HEK293 (cell line): Measurements from ENCODE around the gene GLDC.
A peak's percentile ranks its signal among the peaks of the same experiment; 100 is the strongest.

ENCODE experiments used
- EGR2 ChIP-seq: fragments of 450-650 bp; formaldehyde crosslinking; IDR thresholded peaks from 2 replicates; pipeline ENCODE4 v1.5.1; 2016; ENCODE audit warnings: low read depth, missing biosample characterization, missing genetic modification characterization
- KLF1 ChIP-seq: fragments of 450-650 bp; formaldehyde crosslinking; IDR thresholded peaks from 2 replicates; pipeline ENCODE4 v1.5.1; 2016; ENCODE audit warnings: missing biosample characterization, missing genetic modification characterization
- KLF10 ChIP-seq: fragments of 450-650 bp; IDR thresholded peaks from 2 replicates; pipeline ENCODE4 v1.5.1; 2018; ENCODE audit warnings: missing biosample characterization, mild to moderate bottlenecking, missing genetic modification characterization
- MZF1 ChIP-seq: fragments of 450-650 bp; formaldehyde crosslinking; IDR thresholded peaks from 2 replicates; pipeline ENCODE4 v1.5.1; 2017; ENCODE audit warnings: missing biosample characterization, missing genetic modification characterization, borderline replicate concordance
- SP7 ChIP-seq: fragments of 450-650 bp; formaldehyde crosslinking; IDR thresholded peaks from 2 replicates; pipeline ENCODE4 v1.5.1; 2016; ENCODE audit warnings: missing biosample characterization, missing genetic modification characterization
- ZEB2 ChIP-seq: fragments of 450-650 bp; formaldehyde crosslinking; IDR thresholded peaks from 2 replicates; pipeline ENCODE4 v1.5.1; 2016; ENCODE audit warnings: missing biosample characterization, missing genetic modification characterization
- ZFP69B ChIP-seq: fragments of 450-650 bp; formaldehyde crosslinking; IDR thresholded peaks from 2 replicates; pipeline ENCODE4 v1.5.1; 2016; ENCODE audit warnings: missing biosample characterization, missing genetic modification characterization
- ZNF221 ChIP-seq: fragments of 450-650 bp; formaldehyde crosslinking; IDR thresholded peaks from 2 replicates; pipeline ENCODE4 v1.5.1; 2017; ENCODE audit warnings: missing biosample characterization, missing genetic modification characterization, borderline replicate concordance
- ZNF324 ChIP-seq: fragments of 450-650 bp; formaldehyde crosslinking; IDR thresholded peaks from 2 replicates; pipeline ENCODE4 v1.5.1; 2016; ENCODE audit warnings: missing biosample characterization, missing genetic modification characterization
- ZNF335 ChIP-seq: fragments of 450-650 bp; formaldehyde crosslinking; conservative IDR thresholded peaks from 2 replicates; pipeline ENCODE4 v1.5.1; 2016; ENCODE audit warnings: missing biosample characterization, missing genetic modification characterization
- ZNF37A ChIP-seq: fragments of 450-650 bp; IDR thresholded peaks from 2 replicates; pipeline ENCODE4 v1.5.1; 2018; ENCODE audit warnings: missing biosample characterization, missing genetic modification characterization
- ZNF48 ChIP-seq: fragments of 450-650 bp; formaldehyde crosslinking; IDR thresholded peaks from 2 replicates; pipeline ENCODE4 v1.5.1; 2016; ENCODE audit warnings: missing biosample characterization, missing genetic modification characterization
- ZNF501 ChIP-seq: fragments of 450-650 bp; formaldehyde crosslinking; IDR thresholded peaks from 2 replicates; pipeline ENCODE4 v1.5.1; 2016; ENCODE audit warnings: missing biosample characterization, missing genetic modification characterization
- ZNF529 ChIP-seq: fragments of 450-650 bp; formaldehyde crosslinking; IDR thresholded peaks from 2 replicates; pipeline ENCODE4 v1.5.1; 2017; ENCODE audit warnings: missing genetic modification characterization, missing biosample characterization; ENCODE audit not compliant: insufficient replicate concordance
- ZNF560 ChIP-seq: fragments of 450-650 bp; formaldehyde crosslinking; IDR thresholded peaks from 2 replicates; pipeline ENCODE4 v1.5.1; 2017; ENCODE audit warnings: missing biosample characterization, missing genetic modification characterization, borderline replicate concordance
- ZNF600 ChIP-seq: fragments of 450-650 bp; formaldehyde crosslinking; IDR thresholded peaks from 2 replicates; pipeline ENCODE4 v1.5.1; 2016; ENCODE audit warnings: missing biosample characterization, missing genetic modification characterization
- ZNF660 ChIP-seq: fragments of 450-650 bp; IDR thresholded peaks from 2 replicates; pipeline ENCODE4 v1.5.1; 2018; ENCODE audit warnings: missing biosample characterization, mild to moderate bottlenecking, missing genetic modification characterization
- ZNF701 ChIP-seq: fragments of 450-650 bp; formaldehyde crosslinking; IDR thresholded peaks from 2 replicates; pipeline ENCODE4 v1.5.1; 2016; ENCODE audit warnings: missing biosample characterization, missing genetic modification characterization
- ZNF791 ChIP-seq: fragments of 450-650 bp; formaldehyde crosslinking; IDR thresholded peaks from 2 replicates; pipeline ENCODE4 v1.5.1; 2016; ENCODE audit warnings: missing biosample characterization, missing genetic modification characterization
- TF ChIP-seq, protein P1 (sequence below): fragments of 450-650 bp; formaldehyde crosslinking; IDR thresholded peaks from 2 replicates; pipeline ENCODE4 v1.5.1; 2016; ENCODE audit warnings: missing biosample characterization, missing genetic modification characterization
- TF ChIP-seq, protein P2 (sequence below): fragments of 450-650 bp; formaldehyde crosslinking; IDR thresholded peaks from 2 replicates; pipeline ENCODE4 v1.5.1; 2016; ENCODE audit warnings: missing biosample characterization, missing genetic modification characterization
- TF ChIP-seq, protein P3 (sequence below): fragments of 450-650 bp; formaldehyde crosslinking; IDR thresholded peaks from 2 replicates; pipeline ENCODE4 v1.5.1; 2016; ENCODE audit warnings: missing biosample characterization, missing genetic modification characterization
- TF ChIP-seq, protein P4 (sequence below): fragments of 450-650 bp; formaldehyde crosslinking; conservative IDR thresholded peaks from 2 replicates; pipeline ENCODE4 v1.5.1; 2016; ENCODE audit warnings: low read depth, missing biosample characterization, missing genetic modification characterization
- TF ChIP-seq, protein P5 (sequence below): fragments of 450-650 bp; formaldehyde crosslinking; optimal IDR thresholded peaks from 2 replicates; pipeline ENCODE3; 2016; ENCODE audit warnings: missing biosample characterization, mild to moderate bottlenecking, missing genetic modification characterization
- TF ChIP-seq, protein P6 (sequence below): fragments of 450-650 bp; formaldehyde crosslinking; IDR thresholded peaks from 2 replicates; pipeline ENCODE4 v1.5.1; 2016; ENCODE audit warnings: missing biosample characterization, missing genetic modification characterization
- TF ChIP-seq, protein P7 (sequence below): fragments of 450-650 bp; formaldehyde crosslinking; IDR thresholded peaks from 2 replicates; pipeline ENCODE4 v1.5.1; 2016; ENCODE audit warnings: missing biosample characterization, missing genetic modification characterization

The GLDC gene

DNA sequence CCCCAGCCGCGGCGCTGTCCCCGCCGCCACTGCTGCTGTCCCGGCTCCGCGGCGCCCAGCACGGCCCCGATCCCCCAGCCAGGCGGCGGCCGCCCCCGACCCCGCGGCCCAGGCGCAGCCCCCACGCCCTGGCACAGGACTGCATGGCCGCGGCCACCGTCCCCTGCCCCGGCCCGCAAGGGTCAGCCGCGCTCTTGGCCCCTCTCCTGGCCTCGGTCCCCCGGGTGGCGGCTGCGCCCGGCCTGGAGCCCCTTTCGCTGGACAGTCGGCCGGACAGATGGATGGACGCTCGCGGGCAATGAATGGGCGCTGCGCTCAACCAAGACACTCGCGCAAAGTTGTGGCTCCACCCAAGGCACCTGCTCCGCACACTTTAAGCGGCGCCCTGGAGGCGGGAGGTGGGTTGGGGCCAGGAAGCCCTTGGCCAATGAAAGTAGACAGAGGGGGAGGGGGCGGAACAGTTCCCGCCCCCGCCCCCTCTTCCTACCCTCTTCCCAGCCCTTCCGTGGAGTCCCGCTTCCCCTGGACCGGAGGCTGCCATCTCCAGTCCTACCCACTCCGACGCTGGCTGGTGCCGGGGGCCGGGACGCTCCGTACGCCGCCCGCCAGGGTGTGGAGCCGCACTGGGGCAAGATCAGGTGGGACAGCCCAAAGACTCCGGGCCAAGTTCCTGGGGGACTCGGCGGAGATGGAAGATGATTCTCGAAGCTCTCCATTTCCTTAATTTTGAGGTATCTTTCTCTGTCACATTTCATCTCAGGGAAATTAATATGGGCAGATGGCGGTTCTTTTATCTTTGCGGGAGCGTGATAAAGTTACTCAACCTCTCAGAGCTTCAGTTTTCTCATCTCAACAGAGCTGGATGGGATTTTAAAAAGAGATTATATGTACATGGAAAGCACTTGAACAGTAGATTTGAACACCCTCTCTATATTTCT lies at the start of gene GLDC (continued):
- TF ChIP-seq, protein P1, sequence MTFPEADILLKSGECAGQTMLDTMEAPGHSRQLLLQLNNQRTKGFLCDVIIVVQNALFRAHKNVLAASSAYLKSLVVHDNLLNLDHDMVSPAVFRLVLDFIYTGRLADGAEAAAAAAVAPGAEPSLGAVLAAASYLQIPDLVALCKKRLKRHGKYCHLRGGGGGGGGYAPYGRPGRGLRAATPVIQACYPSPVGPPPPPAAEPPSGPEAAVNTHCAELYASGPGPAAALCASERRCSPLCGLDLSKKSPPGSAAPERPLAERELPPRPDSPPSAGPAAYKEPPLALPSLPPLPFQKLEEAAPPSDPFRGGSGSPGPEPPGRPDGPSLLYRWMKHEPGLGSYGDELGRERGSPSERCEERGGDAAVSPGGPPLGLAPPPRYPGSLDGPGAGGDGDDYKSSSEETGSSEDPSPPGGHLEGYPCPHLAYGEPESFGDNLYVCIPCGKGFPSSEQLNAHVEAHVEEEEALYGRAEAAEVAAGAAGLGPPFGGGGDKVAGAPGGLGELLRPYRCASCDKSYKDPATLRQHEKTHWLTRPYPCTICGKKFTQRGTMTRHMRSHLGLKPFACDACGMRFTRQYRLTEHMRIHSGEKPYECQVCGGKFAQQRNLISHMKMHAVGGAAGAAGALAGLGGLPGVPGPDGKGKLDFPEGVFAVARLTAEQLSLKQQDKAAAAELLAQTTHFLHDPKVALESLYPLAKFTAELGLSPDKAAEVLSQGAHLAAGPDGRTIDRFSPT (tag by site-specific recombination) = peak; percentile 67
- TF ChIP-seq ZNF324 (tag by site-specific recombination) = peak; percentile 12; the same call in 1 of the 2 replicates
- TF ChIP-seq ZNF560 (tag by site-specific recombination) = no peak
- TF ChIP-seq, protein P2, sequence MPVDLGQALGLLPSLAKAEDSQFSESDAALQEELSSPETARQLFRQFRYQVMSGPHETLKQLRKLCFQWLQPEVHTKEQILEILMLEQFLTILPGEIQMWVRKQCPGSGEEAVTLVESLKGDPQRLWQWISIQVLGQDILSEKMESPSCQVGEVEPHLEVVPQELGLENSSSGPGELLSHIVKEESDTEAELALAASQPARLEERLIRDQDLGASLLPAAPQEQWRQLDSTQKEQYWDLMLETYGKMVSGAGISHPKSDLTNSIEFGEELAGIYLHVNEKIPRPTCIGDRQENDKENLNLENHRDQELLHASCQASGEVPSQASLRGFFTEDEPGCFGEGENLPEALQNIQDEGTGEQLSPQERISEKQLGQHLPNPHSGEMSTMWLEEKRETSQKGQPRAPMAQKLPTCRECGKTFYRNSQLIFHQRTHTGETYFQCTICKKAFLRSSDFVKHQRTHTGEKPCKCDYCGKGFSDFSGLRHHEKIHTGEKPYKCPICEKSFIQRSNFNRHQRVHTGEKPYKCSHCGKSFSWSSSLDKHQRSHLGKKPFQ (tag by site-specific recombination) = no peak
- no peak for TF ChIP-seq ZNF48 (tag by site-specific recombination)
- peak; percentile 34; the same call in 1 of the 2 replicates for TF ChIP-seq KLF1
- peak; percentile 72 for TF ChIP-seq ZEB2
- peak; percentile 67; the same call in 1 of the 2 replicates for TF ChIP-seq ZNF501 (tag by site-specific recombination)
- TF ChIP-seq ZNF37A (tag by site-specific recombination) = no peak
- TF ChIP-seq ZNF529 (tag by site-specific recombination) = no peak
- no peak for TF ChIP-seq ZNF791 (tag by site-specific recombination)
- peak; percentile 51 for TF ChIP-seq ZNF335 (tag by site-specific recombination)
- peak; percentile 86 for TF ChIP-seq ZNF600
- TF ChIP-seq ZNF701 (tag by site-specific recombination) = no peak
- TF ChIP-seq EGR2 (tag by site-specific recombination) = peak; percentile 82
- no peak for TF ChIP-seq ZNF221 (tag by site-specific recombination)
- TF ChIP-seq, protein P3, sequence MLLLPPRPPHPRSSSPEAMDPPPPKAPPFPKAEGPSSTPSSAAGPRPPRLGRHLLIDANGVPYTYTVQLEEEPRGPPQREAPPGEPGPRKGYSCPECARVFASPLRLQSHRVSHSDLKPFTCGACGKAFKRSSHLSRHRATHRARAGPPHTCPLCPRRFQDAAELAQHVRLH (tag by site-specific recombination) = peak; percentile 84
- TF ChIP-seq ZNF660 (tag by site-specific recombination) = 0 out of 2 replicates have a peak, but pooled peaks have one; percentile 37
- 0 out of 2 replicates have a peak, but pooled peaks have one; percentile 38 for TF ChIP-seq ZFP69B (tag by site-specific recombination)
- TF ChIP-seq, protein P4, sequence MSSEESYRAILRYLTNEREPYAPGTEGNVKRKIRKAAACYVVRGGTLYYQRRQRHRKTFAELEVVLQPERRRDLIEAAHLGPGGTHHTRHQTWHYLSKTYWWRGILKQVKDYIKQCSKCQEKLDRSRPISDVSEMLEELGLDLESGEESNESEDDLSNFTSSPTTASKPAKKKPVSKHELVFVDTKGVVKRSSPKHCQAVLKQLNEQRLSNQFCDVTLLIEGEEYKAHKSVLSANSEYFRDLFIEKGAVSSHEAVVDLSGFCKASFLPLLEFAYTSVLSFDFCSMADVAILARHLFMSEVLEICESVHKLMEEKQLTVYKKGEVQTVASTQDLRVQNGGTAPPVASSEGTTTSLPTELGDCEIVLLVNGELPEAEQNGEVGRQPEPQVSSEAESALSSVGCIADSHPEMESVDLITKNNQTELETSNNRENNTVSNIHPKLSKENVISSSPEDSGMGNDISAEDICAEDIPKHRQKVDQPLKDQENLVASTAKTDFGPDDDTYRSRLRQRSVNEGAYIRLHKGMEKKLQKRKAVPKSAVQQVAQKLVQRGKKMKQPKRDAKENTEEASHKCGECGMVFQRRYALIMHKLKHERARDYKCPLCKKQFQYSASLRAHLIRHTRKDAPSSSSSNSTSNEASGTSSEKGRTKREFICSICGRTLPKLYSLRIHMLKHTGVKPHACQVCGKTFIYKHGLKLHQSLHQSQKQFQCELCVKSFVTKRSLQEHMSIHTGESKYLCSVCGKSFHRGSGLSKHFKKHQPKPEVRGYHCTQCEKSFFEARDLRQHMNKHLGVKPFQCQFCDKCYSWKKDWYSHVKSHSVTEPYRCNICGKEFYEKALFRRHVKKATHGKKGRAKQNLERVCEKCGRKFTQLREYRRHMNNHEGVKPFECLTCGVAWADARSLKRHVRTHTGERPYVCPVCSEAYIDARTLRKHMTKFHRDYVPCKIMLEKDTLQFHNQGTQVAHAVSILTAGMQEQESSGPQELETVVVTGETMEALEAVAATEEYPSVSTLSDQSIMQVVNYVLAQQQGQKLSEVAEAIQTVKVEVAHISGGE (tag by site-specific recombination) = peak; percentile 80
- peak; percentile 15; the same call in 1 of the 2 replicates for TF ChIP-seq MZF1
- TF ChIP-seq, protein P5, sequence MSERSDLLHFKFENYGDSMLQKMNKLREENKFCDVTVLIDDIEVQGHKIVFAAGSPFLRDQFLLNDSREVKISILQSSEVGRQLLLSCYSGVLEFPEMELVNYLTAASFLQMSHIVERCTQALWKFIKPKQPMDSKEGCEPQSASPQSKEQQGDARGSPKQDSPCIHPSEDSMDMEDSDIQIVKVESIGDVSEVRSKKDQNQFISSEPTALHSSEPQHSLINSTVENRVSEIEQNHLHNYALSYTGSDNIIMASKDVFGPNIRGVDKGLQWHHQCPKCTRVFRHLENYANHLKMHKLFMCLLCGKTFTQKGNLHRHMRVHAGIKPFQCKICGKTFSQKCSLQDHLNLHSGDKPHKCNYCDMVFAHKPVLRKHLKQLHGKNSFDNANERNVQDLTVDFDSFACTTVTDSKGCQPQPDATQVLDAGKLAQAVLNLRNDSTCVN (tag by site-specific recombination) = peak; percentile 61
- peak; percentile 71; the same call in 1 of the 2 replicates for TF ChIP-seq KLF10 (tag by site-specific recombination)
- peak; percentile 29; the same call in 1 of the 2 replicates for TF ChIP-seq SP7 (tag by site-specific recombination)
- TF ChIP-seq, protein P6, sequence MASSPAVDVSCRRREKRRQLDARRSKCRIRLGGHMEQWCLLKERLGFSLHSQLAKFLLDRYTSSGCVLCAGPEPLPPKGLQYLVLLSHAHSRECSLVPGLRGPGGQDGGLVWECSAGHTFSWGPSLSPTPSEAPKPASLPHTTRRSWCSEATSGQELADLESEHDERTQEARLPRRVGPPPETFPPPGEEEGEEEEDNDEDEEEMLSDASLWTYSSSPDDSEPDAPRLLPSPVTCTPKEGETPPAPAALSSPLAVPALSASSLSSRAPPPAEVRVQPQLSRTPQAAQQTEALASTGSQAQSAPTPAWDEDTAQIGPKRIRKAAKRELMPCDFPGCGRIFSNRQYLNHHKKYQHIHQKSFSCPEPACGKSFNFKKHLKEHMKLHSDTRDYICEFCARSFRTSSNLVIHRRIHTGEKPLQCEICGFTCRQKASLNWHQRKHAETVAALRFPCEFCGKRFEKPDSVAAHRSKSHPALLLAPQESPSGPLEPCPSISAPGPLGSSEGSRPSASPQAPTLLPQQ (tag by site-specific recombination) = peak; percentile 64
- TF ChIP-seq, protein P7, sequence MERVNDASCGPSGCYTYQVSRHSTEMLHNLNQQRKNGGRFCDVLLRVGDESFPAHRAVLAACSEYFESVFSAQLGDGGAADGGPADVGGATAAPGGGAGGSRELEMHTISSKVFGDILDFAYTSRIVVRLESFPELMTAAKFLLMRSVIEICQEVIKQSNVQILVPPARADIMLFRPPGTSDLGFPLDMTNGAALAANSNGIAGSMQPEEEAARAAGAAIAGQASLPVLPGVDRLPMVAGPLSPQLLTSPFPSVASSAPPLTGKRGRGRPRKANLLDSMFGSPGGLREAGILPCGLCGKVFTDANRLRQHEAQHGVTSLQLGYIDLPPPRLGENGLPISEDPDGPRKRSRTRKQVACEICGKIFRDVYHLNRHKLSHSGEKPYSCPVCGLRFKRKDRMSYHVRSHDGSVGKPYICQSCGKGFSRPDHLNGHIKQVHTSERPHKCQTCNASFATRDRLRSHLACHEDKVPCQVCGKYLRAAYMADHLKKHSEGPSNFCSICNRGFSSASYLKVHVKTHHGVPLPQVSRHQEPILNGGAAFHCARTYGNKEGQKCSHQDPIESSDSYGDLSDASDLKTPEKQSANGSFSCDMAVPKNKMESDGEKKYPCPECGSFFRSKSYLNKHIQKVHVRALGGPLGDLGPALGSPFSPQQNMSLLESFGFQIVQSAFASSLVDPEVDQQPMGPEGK = peak; percentile 91
